NCI-H345 treated with DMSO at 0.1 percent for 48 hours (cell line): Measurements from ENCODE around the gene SMURF1.

ENCODE experiments used
- DNase-seq: peaks from one replicate; lab custom pipeline; 2025; ENCODE audit not compliant: unreplicated experiment; lab: John Stamatoyannopoulos, UW

Gene SMURF1

GRCh38 chr7:99006739-99007424 is 137.0 kb downstream of the SMURF1 start:
- DNase-seq = no peak

DNA sequence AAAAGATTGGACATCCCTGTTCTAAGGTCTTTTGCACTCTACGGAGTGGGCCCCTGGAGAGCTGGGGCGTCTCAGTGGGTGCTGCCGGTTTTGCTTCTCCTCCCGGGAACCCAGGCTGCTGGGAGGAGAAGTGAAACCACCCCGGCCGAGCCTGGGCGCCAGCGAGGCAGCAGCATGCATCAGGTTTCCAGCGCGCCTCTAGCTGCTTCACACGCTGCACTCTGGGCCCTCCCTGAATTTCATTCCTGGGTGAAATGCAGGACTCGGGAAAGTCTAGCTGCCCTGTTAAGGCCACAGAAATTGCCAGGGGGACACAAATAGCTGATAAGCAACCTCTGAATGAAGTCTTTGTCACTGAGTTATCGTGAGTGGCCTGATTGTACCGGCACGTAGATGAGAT is 138.1 kb downstream of the SMURF1 start:
- DNase-seq = no peak

DNA sequence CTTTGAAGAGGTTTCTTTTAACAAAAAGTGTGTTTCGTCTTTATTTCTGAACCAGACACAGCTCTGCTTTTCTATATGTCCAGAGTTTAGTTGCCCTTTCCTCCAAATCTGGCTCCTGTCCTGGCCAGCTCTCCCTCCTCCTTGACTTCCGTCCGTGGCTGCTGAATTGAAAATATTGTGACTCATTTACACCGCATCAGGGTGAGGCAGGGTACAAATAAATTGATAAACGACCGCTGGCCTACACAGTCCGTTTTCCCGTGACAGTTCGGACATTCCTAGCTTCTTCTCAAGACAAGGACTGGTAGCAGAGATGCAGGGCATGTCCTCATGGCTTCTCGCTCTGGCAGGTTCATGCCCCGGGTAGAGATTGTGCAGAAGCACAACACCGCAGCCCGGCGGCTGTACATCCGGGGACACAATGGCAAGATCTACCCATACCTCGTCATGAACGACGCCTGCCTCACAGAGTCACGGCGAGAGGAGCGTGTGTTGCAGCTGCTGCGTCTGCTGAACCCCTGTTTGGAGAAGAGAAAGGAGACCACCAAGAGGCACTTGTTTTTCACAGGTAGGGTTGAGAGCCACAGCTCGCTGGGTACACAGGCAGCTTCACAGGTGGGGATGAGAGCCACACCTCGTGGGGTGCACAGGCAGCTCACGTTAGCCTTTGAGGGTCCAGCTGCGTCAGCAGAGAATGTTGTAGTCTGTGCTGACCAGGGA is 139.0 kb downstream of the SMURF1 start:
- no peak for DNase-seq

- no peak for DNase-seq
Measured at GRCh38 chr7:99004216-99004615, 139.7 kb downstream of the SMURF1 start.

DNA sequence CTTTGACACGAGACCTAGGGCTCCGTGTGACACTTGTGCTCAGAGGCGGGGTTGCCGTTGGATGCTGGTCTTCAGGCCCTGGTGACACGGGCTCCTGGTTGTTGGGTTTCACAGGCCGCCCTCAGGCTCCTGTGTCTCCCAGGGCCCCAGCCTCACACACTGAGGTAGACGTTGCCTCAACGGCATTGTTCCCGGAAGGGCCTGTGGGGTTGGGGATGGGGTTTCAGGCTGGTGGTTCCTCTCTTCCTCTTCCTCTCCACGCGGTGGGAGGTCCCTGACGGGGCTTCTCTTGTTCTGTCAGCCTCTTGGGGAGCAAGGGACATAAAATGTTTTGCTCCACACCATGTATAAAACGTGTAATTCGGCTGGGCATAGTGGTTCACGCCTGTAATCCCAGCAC is 140.5 kb downstream of the SMURF1 start:
- DNase-seq = no peak

GRCh38 chr7:99002827-99003212 is 141.1 kb downstream of the SMURF1 start:
- no peak for DNase-seq

DNA sequence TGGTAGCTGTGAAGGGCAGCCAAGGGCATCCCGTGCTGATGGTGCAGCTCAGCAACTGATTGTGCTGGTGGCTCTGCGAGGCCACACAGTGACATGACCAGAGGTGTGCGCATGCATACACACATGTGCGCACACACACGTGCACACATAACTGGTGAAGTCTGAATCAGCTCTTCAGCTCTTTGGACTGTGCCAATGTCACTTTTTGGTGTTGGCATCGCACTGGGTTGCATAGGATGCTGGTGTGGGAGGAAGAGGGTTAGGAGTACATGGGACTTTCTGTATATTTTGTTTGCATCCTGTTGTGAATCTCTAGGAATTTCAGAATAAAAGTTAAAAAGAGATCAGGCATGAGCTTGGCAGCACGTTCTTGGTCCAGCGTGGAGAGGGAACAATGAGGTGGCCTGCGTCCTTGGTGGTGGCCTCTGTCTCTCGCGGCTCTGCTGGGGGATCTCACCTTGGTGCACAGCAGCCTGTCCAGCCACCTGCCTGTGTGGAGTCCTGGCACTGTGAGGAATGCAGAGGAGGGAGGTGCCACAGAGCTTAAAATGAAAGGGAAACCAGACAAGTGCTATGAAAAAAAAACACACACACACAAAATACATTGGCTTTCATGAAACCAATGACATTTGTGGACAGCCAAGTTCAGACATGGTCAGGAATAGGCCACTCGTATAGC is 141.6 kb downstream of the SMURF1 start:
- DNase-seq = no peak

DNA sequence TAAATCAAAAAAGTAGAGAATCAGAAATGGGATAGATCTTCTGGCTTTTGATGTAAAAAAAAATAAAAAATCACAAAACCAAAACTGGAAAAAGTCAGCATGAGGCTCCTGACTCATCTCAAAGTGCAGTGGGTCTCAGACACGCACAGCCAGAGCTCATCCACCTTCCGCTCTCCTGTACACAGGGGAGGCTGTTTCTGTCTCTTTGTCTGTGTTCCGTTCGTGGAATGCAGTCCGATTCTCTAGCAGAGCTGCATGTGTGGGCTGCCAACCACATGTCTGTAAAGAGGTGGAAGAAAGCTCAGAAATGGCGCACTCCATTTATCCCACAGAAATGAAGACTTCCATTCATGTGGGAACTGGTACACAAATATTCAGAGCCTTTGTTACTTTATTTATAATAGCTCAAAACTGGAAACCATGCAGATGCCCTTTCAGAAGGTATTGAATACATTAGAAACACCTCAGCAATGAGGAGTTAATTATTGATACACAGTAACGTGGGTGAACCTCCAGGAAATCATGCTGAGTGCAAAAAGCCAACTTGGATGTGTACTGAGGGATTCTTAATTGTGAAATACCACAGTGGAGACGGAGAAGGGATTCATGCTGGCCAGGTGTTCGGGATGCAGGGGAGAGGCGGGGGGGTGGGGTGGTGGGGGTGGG is 142.3 kb downstream of the SMURF1 start:
- DNase-seq = no peak

GRCh38 chr7:99000904-99001465 is 142.9 kb downstream of the SMURF1 start:
- no peak for DNase-seq

- DNase-seq = no peak
Measured at GRCh38 chr7:99000196-99000903, 143.6 kb downstream of the SMURF1 start.

DNA sequence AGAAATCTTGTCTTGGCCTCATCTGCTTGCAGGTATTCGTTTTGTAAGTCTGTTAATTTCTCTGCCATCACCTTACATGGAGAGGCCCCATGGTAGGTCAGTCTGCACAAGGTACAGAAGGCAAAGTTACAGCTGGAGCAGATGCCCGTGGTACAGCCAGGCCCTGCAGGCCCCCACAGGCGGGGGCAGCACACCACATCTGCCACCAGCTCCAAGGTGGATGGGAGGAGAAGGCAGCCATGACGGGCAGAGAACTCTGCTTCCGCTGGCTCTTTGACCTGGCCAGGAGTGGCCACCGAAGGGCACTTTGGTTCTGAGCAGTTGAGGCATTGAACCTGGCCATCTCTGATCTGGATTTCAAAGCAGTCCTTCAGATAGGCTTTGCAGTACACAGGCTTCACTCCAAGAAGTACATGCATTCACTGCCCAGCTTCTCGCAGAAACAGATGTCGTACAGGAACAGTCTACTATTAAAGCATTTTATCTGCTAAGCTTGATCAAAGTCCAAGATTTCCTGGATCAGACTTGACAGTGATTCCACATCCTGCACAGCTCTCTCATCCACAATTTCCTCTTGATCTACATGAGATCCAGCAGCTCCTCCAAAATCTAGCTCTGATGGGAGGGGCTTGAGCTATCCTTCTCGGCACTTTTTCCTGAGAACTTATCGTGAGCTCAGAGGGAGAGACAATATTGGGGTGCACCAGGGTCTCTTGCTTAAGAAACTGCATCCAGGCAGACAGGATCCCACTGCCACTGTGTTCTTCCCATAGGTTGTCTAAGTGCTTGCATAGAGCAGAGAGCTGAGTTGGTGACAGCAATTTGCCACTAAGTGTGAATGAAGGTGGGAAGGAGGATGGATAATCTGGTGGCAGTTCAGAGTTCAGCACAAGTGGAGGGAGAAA is 144.8 kb downstream of the SMURF1 start:
- no peak for DNase-seq

GRCh38 chr7:98997846-98998245 is 146.1 kb downstream of the SMURF1 start:
- DNase-seq = no peak

DNA sequence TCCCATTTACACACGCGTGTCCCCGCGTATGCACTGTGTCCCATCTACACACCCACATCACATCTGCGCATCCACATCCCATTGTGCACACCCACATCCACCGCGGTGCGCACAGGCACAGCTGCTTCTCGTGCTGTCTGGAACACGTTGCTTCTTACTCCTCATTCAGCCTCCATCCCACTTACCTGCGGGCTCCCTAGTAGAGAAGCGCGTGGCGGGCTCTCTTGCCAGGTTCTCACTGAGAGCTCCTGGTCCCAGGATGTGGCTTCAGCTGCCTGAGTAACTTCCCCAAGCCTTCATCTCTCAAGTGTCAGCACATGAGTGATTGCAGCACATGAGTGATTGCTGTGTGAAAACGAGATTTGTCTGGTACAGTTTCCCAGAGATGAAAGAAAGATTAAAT is 147.8 kb downstream of the SMURF1 start:
- no peak for DNase-seq

- DNase-seq = no peak
Measured at GRCh38 chr7:98995523-98996149, 148.3 kb downstream of the SMURF1 start.

DNA sequence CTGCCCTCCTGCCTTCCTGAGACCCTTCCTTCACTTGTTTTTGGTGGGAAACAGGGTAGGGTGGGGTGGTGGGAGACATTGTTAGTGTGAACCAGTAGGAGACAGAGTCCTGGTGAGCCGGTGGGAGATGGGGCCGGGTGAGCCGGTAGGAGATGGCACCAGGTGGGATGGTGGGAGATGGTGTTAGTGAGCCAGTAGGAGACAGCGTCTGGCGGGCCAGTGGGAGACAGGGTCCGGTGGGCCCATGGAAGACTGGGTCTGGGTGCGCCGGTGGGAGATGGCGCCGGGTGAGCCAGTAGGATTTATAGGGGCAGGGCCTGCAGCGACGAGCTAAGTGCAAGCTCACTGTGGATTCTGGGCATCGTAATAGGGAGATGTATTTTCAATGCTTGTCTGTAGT is 148.8 kb downstream of the SMURF1 start:
- DNase-seq = no peak

DNA sequence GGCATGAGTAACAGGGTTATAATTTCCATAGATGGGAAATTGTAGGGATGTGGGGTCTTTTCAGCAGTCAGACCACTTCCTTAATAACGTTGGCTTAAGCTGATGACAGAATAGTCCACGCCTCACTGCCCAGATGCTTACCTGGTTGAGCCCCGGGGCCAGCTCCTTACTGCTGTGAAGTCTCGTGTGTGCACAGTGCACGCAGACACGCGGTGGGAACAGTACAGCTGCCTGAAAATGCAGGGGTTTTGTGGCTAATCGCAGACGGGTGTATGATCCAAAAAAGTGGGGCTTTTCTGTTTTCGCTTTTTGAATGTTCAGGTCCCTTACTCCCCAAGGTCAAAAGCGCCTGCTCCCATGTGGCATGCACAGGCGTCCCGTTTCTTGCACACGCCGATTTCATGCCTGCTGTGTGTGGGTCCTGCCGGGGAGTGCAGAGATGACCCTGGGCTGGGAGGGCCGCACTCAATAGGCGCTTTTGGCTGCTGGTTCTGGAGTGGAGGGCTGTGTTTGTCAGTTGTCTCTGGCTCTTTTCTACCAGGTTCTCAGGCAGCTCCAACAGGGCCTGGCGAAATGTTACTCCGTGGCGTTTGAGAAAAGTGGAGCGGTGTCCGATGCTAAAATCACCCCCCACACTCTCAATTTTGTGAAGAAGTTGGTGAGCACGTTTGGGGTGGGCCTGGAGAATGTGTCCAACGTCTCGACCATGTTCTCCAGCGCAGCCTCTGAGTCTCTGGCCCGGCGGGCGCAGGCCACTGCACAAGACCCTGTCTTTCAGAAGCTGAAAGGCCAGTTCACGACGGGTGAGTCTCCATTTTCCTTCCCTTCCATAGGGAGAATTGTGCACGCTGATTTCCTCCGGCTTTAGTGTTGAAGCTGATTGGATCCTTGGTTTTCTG is 149.6 kb downstream of the SMURF1 start:
- DNase-seq = no peak

DNA sequence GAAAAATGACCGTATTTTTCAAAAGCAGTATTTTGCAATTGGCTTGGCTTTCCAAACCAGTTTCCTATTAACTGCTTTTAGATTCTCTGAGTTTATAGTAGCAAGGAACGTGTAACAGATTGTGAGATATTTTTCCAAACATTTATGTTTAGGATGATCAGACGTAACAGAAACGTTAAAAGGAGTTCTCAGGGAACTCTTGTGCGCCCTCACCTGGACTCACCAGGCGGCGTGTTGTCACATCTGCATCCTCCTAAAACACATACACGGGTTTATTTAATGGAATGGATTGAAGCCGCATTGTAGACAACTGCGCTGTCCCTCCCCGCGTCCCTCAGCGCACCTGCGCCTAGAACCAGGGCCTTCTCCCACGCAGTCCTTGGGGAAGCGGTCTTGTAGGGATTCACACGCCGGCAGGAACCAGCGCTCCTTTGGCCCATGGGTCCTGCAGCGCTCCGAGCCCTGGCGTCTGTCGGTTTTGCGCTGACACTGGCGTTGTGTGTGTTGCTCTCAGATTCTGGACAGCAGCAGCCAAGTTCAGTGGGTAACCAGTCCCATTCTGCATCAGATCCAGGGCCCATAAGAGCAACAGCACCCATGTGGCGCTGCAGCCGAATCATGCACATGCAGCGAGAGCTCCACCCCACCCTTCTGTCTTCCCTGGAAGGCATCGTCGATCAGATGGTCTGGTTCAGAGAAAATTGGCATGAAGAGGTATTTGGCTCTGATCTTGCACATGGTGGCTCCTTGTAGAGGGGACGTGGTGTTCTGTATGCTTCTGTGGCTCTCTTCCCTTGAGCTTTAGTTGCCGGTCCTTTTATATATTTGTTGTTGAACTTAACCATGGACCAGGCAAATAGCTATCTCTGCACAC is 150.6 kb downstream of the SMURF1 start:
- no peak for DNase-seq
